Neural cell (in vitro differentiated cells): Measurements from ENCODE around the gene TFDP1. TPM values are rescaled to one million over a fixed set of nuclear protein-coding genes. Genes with fewer than 3 reads are reported as not detected.

ENCODE experiments used
- H2AFZ ChIP-seq: fragments of 200-600, 300-800 bp; sonication (generic), shearing (Covaris generic); 2 replicates; pipeline ENCODE4 v1.6.0; 2014; ENCODE audit warnings: low read depth, mild to moderate bottlenecking, antibody characterized with exemption, low read length, moderate library complexity
- H3F3A ChIP-seq: fragments of 200-600 bp; shearing (Covaris generic); 2 replicates; pipeline ENCODE4 v1.6.1; 2016; ENCODE audit warnings: mild to moderate bottlenecking, moderate library complexity, mixed read lengths, antibody characterized with exemption, low read length; ENCODE audit not compliant: insufficient read depth, poor library complexity, severe bottlenecking
- H3K27ac ChIP-seq: fragments of 200-600, 300-800 bp; sonication (generic), shearing (Covaris generic); 2 replicates; pipeline ENCODE4 v1.5.1; 2014; ENCODE audit warnings: mild to moderate bottlenecking, low read length, moderate library complexity
- H3K27me3 ChIP-seq: fragments of 300-800, 200-600 bp; sonication (generic), shearing (Covaris generic); 2 replicates; pipeline ENCODE4 v1.6.0; 2014; ENCODE audit warnings: mild to moderate bottlenecking, low read depth, low read length, moderate library complexity; ENCODE audit not compliant: insufficient read depth
- H3K36me3 ChIP-seq: fragments of 300-800, 200-600 bp; sonication (generic), shearing (Covaris generic); 2 replicates; pipeline ENCODE4 v1.5.1; 2014; ENCODE audit warnings: mild to moderate bottlenecking, antibody characterized with exemption, low read length, moderate library complexity; ENCODE audit not compliant: insufficient read depth
- H3K4me2 ChIP-seq: fragments of 300-800, 200-600 bp; sonication (generic), shearing (Covaris generic); 2 replicates; pipeline ENCODE4 v1.6.0; 2014; ENCODE audit warnings: mild to moderate bottlenecking, low read length
- H3K4me3 ChIP-seq: fragments of 300-800, 200-600 bp; sonication (generic), shearing (Covaris generic); 2 replicates; pipeline ENCODE4 v1.5.1; 2014; ENCODE audit warnings: mild to moderate bottlenecking, low read length, moderate library complexity
- H3K79me2 ChIP-seq: fragments of 200-600 bp; shearing (Covaris generic); replicated peaks from 2 replicates; pipeline ENCODE4 v1.6.0; 2014; ENCODE audit warnings: mild to moderate bottlenecking, low read length, moderate library complexity; ENCODE audit not compliant: insufficient read depth
- H3K9ac ChIP-seq: fragments of 300-800, 200-600 bp; sonication (generic), shearing (Covaris generic); 2 replicates; pipeline ENCODE4 v1.6.1; 2016; ENCODE audit warnings: mild to moderate bottlenecking, low read length, mixed read lengths
- H3K9me2 ChIP-seq: fragments of 200-600 bp; shearing (Covaris generic); 2 replicates; pipeline ENCODE4 v1.6.1; 2016; ENCODE audit warnings: mild to moderate bottlenecking, low read length, mixed read lengths; ENCODE audit not compliant: insufficient read depth
- H3K9me3 ChIP-seq: fragments of 200-600, 300-800 bp; sonication (generic), shearing (Covaris generic); 2 replicates; pipeline ENCODE4 v1.6.1; 2016; ENCODE audit warnings: mild to moderate bottlenecking, mixed run types, low read length, moderate library complexity, mixed read lengths
- H4K20me1 ChIP-seq: fragments of 200-600 bp; shearing (Covaris generic); 2 replicates; pipeline ENCODE4 v1.6.1; 2016; ENCODE audit warnings: mild to moderate bottlenecking, mixed run types; ENCODE audit not compliant: insufficient read depth
- EP300 ChIP-seq: fragments of 450-650 bp; conservative IDR thresholded peaks from 2 replicates; pipeline ENCODE4 v1.6.1; 2014; ENCODE audit warnings: antibody characterized with exemption, mild to moderate bottlenecking, moderate library complexity; ENCODE audit not compliant: poor library complexity, severe bottlenecking
- EZH2 ChIP-seq: fragments of 200-600, 300-800 bp; shearing (Covaris generic), sonication (generic); IDR thresholded peaks from 2 replicates; pipeline ENCODE4 v1.6.1; 2014; ENCODE audit warnings: antibody characterized with exemption, low read length, borderline replicate concordance, mild to moderate bottlenecking; ENCODE audit not compliant: insufficient read depth, poor library complexity, severe bottlenecking
- MXI1 ChIP-seq: fragments of 450-650 bp; conservative IDR thresholded peaks from 2 replicates; pipeline ENCODE4 v1.6.1; 2014; ENCODE audit warnings: antibody characterized with exemption, mild to moderate bottlenecking; ENCODE audit not compliant: poor library complexity, severe bottlenecking
- POLR2AphosphoS5 ChIP-seq: IDR thresholded peaks from 2 replicates; pipeline ENCODE4 v1.6.1; 2012
- RAD21 ChIP-seq: fragments of 450-650 bp; conservative IDR thresholded peaks from 2 replicates; pipeline ENCODE4 v1.6.1; 2014; ENCODE audit warnings: antibody characterized with exemption, mild to moderate bottlenecking, moderate library complexity
- REST ChIP-seq: IDR thresholded peaks from 2 replicates; pipeline ENCODE4 v1.6.1; 2012; ENCODE audit warnings: borderline replicate concordance
- SMC3 ChIP-seq: fragments of 450-650 bp; conservative IDR thresholded peaks from 2 replicates; pipeline ENCODE4 v1.6.1; 2014; ENCODE audit warnings: antibody characterized with exemption, mild to moderate bottlenecking, moderate library complexity; ENCODE audit not compliant: poor library complexity
- TAF1 ChIP-seq: IDR thresholded peaks from 2 replicates; pipeline ENCODE4 v1.6.1; 2012; ENCODE audit warnings: low read depth
- polyA plus RNA-seq: library from polyadenylated mRNA; depleted of rRNA; stranded (reverse); fragments of >200 nt; gene quantifications from 2 replicates; pipeline ENCODE4 v1.2.3, GENCODE V29; 2014
- TF ChIP-seq, protein P1 (sequence below): fragments of 450-650 bp; IDR thresholded peaks from 2 replicates; pipeline ENCODE4 v1.5.1; 2014; ENCODE audit warnings: antibody characterized with exemption, mild to moderate bottlenecking, moderate library complexity; ENCODE audit not compliant: poor library complexity, severe bottlenecking

The TFDP1 gene
- polyA plus RNA-seq, 1 donor from 2014 or later, result 81.2 TPM

DNA sequence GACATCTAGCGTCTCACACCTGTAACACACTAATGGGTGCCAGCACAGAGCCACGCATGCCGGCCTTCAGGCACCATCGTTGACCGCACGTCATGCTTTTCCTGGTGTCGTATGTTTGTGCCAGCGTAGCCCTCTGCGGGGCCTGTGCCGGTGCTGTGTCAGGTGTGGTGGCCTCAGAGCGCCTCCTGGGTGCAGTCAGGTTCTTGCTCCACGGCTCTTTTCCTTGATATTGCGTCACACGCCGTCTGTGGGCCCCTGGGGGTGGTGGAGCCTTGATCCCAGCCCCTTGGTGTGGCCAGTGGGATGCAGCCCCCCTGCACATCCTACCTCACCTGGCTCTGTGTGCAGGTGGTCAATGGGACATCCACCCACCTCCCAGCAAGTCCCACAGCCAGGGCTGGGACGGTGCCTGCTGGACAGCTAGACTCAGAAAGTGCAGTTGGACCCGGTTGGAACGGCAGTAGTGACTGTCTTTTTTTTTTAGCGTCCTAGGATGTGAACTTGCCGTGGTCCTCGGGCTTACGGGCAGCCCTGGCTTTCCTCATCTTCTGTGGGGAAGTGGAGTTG, 24.5 kb downstream of the TFDP1 start:
- no peaks in the 10 kb centered on the region for H3K36me3 ChIP-seq

DNA sequence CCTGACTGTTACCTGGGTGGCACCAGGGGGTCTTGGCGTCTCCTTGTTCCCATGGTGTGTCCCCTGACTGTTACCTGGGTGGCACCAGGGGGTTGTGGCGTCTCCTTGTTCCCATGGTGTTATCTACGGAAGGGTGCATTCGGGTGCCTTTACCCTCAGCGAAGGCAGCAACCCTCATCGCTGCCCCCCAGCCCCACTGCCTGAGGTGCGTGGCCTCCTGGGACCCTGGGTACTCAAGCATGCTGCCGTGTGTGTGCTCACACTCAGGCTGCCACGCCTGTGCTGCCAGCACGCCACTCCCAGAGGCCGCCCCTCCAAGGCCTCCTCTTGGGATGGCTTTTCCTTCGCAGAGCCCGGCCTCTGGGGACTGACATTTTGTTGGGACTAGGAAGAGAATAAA, 25.1 kb downstream of the TFDP1 start:
- no peaks in the 10 kb centered on the region for H3K9me2 ChIP-seq
- H2AFZ ChIP-seq, result no peak overlapping the region
- no peaks in the 10 kb centered on the region for H3F3A ChIP-seq
- H3K27ac ChIP-seq, result no peak overlapping the region
- H3K9me3 ChIP-seq, result peaks cover 3% of the 10 kb centered on the region
- H3K4me2 ChIP-seq, result no peak overlapping the region
- no peaks in the 10 kb centered on the region for H3K36me3 ChIP-seq
- H3K27me3 ChIP-seq, result no peaks in the 10 kb centered on the region
- H3K4me3 ChIP-seq, result no peak overlapping the region
- peaks cover 10% of the 10 kb centered on the region for H3K79me2 ChIP-seq
- H3K9ac ChIP-seq, result no peak overlapping the region
- H4K20me1 ChIP-seq, result no peaks in the 10 kb centered on the region
- TF ChIP-seq, protein P1, sequence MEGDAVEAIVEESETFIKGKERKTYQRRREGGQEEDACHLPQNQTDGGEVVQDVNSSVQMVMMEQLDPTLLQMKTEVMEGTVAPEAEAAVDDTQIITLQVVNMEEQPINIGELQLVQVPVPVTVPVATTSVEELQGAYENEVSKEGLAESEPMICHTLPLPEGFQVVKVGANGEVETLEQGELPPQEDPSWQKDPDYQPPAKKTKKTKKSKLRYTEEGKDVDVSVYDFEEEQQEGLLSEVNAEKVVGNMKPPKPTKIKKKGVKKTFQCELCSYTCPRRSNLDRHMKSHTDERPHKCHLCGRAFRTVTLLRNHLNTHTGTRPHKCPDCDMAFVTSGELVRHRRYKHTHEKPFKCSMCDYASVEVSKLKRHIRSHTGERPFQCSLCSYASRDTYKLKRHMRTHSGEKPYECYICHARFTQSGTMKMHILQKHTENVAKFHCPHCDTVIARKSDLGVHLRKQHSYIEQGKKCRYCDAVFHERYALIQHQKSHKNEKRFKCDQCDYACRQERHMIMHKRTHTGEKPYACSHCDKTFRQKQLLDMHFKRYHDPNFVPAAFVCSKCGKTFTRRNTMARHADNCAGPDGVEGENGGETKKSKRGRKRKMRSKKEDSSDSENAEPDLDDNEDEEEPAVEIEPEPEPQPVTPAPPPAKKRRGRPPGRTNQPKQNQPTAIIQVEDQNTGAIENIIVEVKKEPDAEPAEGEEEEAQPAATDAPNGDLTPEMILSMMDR, result no peak
- TF ChIP-seq MXI1 (no peak), EP300 (no peak), SMC3 (no peak), POLR2AphosphoS5 (no peak), RAD21 (no peak), TAF1 (no peak), EZH2 (no peak)

More for the DNA sequence above, 24.5 kb downstream of the TFDP1 start:
- Histone ChIP-seq H3K27ac (no peak overlapping the region), H3K9me2 (no peaks in the 10 kb centered on the region), H3F3A (no peaks in the 10 kb centered on the region), H3K4me2 (no peak overlapping the region), H3K4me3 (no peak overlapping the region), H3K27me3 (no peaks in the 10 kb centered on the region), H3K79me2 (peaks cover 15% of the 10 kb centered on the region), H2AFZ (no peak overlapping the region), H4K20me1 (no peaks in the 10 kb centered on the region), H3K9me3 (peaks cover 3% of the 10 kb centered on the region), H3K9ac (no peak overlapping the region)
- TF ChIP-seq, protein P1, result no peak
- TF ChIP-seq MXI1 (no peak), EZH2 (no peak), REST (no peak), TAF1 (no peak), RAD21 (no peak), SMC3 (no peak), EP300 (no peak), POLR2AphosphoS5 (no peak)
